NCI-H1930 (cell line): ENCODE measurements around the gene MYDGF.
A peak's percentile ranks its signal among the peaks of the same experiment; 100 is the strongest.

ENCODE experiments used
- DNase-seq, 2 experiments: peaks; one replicate each; lab custom pipeline; 2025; lab: John Stamatoyannopoulos, UW

MYDGF gene

DNA sequence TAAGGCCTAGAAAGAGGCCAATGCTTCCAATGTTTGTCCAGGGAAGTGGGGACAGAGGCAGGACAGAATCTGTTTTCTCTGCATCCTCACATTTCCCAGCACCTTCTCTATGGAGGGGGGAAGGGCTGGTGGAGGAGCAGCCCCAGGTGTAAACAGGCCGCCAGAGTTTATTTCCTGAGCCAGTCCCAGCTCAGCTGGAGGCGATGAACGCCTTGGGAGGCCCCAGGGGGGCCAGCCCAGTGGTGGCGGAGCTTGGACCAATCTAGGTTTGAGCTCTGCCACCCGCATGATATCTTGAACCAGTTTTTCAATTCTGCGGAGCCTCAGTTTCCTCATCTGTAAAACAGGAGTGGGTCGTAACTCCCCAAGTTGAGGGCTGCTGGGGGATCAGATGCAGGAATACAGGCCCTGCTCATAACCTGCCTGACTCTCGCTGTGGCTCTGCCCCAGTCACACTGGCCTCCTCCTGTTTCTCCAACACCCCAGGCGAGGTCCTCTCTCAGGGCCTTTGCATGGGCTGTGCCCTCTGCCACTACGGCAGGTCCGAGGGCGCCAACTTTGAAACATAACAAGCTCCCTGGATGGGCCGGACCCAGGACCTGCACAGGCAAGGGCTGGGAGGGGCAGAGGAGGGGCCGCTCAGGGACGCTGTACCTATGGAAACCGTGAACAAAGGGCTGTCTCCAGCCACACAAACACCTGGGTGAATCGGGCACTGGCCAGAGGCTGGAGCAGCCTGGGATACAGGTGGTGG lies 29.7 kb downstream of the MYDGF start:
- no peak for DNase-seq

DNA sequence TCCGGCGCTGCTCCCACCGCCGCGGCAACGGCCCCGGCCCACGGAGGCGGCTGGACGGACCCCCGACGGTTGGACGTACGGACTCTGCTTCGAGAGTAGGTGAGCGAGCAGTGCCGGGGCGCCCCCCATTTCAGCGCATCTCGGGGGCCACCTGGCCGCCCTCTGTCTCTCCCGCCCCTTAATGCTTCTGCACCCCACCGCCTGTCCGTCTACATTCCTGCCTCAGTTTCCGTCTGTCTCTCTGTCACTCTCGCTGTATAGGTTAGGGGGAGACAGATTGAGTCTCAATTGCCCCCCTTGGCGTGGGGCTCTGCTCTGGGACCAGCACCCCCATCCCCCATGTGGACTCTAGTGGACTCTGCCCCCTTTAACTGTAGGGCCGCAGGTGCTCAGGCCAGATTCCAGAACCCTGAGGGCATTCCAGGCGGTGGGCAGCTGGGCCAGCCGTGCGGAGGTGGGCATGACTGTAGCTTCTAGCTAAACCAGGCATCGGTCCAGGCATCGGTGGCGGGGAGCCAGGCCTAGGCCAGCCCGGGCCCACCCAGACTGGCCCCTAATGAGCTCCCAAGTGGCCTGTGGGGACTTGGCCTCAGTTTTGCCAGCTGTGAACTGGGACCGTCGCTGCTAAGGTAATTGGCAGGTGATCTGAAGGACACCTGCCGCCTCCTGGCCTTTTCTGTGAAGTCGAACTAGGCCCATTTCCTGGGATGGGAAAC lies 30.5 kb downstream of the MYDGF start:
- no peak for DNase-seq

DNA sequence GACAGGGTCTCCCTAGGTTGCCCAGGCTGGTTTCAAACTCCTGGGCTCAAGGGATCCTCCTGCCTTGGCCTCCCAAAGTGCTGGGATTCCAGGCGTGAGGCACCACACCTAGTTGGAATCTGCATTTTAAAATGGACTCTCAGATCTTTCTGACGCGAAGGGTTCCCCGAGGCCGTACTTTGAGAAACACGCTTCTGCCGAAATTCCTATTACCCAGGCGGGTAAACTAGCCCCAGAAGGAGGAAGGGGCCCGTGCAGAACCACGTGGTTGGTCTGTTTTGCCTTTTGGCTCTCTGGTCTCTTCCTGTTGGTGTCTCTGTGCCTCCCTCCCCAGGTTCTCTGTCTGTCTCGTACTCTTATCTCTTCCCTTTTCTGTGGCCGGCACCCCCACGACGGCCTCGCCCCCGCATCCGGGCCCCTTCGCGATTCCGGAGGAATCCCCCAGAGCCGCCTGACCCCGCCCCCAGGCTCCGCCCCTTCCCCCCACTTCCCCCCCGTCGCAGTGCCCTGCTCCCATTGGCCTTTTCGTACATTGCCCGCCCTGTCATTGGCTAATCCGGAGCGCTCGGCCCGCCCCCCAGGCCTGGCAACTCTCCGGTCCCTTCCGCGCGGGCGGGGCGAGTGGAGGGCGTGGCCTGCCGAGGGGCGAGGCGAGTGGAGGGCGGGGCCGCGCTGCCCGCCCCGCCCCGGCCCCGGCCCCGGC lies 31.2 kb downstream of the MYDGF start, which contains the start of gene TNFAIP8L1:
TSS of gene TNFAIP8L1 (plus strand) at position 689 of the 703 bp plus-strand sequence. CDS start 12,354 bp downstream, outside the sequence.
- peak; percentile 84 to 89 for DNase-seq

DNA sequence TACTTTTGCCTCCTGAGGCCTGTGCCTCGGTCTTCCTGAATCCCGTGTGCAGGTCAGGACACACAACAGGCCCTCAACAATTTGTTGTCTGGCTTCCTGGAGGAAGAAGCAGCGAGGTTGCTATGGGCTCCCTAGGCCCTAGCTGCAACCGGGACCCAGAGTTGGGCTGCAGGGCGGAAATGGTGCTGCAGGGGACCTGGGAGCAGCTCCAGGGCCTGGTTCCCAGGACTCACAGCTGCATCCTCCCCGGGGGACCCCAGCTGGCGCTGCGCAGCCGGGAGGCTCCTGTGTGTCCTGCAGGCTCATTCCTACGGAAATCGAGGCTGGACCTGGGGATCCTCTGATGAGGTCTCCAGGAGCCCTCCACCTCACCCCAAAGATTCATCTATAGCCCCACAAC lies 31.8 kb downstream of the MYDGF start:
- no peak for DNase-seq

DNA sequence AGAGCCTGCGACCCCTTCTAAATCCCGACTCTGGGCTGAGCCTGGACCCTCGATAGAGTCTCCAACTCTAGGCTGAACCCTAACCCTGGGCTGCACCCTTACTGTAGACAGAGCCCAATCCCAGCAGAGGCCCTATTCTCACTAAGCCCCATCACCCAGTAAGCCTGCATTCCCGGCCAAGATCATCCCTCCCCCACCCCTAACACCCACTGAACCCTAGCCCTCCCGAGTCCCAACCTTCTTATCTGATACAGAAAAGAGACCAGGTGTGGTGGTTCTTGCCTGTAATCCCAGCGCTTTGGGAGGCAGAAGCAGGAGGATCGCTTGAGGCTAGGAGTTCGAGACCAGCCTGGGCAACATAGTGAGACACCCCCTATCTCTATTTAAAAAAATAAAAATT lies 33.4 kb downstream of the MYDGF start:
- no peak for DNase-seq

DNA sequence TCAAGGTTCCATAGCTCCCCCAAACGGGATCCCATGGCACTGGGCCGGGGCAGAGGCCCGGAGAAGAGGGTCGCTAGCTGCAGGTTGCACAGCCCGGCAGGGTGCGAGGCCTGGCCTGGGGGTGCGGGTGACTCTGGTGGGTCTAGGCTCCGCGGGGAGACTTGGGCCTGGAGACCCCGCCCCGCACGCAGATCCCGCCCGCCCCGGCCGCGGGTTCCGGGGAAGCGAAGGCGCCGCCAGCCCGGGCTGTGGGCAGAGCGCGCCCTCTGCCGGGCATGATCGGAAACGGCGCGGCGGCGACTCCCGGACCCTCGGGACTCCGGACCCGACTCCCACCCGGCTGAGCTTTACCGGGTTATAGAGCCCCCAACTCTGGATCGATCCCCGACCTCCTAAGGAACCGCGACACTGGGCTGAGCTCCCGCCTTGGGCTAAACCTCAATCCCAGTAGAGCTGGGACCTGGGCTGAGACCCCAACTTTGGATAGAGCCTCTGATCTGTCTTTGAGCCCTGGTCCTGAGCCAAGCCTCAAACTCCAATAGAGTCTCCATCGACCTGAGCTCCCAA lies 33.9 kb downstream of the MYDGF start:
- DNase-seq, result peak in 1 of 2 experiments; percentile 41

DNA sequence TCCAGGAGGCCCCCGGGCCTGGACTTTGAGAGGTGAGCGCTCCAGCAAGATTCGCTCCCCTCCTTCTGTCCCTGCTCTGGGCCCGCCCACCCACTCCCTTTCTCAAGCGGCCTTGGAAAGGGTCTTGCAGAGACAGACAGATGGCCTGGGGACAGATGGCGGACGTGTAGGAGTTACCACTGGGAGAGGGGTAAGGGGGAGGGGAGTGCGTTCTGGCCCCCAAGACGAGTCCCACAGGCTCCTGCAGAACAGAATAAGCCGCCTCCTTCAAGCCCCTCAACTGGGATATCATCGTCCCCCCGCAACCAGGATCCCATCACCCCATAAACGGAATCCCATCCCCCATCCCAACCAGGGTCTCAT lies 34.4 kb downstream of the MYDGF start:
- no peak for DNase-seq

DNA sequence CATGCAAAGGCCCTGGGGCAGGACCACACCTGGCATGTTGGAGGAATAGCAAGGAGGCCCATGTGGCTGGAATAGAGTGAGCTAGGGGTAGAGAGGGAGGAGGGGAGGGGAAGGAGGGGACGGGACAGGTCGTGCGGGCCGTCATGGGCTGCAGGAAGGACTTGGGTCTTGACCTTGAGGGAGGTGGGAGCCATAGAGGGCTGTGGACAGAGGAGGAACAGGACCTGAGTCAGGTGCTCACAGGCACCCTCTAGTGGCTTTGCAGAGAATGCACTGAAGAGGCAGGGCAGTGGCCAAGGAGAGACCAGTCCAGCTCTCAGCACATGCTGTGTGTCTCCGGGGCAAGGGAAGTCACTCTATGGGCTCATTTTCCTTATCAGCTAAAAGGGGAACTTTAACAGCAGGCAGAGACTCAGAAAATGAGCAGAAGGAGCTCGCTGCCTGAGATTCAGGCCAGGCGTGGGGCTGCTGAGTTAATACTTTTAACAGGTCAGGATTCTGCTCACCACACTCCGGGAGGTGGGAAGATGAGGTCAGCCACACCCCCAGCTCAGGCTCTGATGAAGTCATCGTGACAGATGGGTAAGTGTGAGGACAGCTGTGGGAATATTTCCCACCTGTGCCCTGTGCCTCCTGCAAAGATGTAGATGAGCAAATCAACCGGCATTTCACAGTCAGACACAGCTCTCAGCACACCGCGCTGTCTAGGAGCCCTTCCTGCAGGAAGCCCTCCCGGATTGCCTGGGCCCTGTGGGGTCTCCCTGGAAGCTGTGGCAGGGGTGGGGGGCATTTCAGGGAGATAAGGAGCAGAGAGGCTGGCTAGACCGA lies 36.8 kb downstream of the MYDGF start:
- peak in 1 of 2 experiments; percentile 21 for DNase-seq

DNA sequence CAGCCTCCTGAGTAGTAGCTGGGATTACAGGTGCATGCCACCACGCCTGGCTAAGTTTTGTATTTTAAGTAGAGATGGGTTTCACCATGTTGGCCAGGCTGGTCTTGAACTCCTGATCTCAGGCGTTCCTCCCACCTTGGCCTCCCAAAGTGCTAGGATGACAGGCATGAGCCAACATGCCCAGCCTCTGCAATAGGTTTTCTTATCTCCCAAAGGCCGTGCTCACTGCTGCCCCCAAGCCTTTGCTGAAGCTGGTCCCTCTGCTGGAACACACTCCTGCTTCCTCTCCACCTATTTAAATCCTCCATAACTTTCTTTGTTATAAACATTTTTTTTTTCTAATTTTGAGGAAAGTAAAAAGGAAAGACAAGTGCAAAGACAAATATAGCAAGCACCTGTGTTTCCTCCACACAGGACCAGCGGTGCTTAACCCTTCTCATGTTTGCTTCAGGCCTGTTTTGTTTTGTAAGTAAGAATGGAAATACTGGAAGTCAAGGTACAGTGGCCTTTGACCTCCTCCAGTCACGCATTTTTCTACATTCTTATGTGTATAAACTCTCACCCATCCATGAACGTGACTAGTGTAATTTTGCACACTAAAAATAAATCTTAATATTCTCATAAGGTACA lies 45.3 kb downstream of the MYDGF start:
- DNase-seq, result no peak

DNA sequence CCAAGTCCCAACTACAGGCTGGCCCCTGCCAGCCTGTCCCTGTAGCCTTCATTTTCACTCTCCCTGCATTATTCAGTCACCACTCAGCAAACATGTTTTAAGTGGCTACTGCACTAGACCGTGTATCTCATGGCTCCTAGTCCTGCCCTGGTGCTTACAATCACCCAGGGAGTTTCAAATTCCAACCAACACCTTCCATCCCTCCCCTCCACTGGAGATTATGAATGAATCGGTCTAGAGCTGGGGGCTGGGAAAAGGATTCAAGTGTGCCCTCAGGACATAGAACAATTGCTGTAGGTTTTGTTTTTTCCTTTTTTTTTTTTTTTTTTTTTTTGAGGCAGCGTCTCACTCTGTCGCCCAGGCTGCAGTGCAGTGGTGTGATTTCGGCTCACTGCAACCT lies 45.8 kb downstream of the MYDGF start:
- DNase-seq, result no peak

DNA sequence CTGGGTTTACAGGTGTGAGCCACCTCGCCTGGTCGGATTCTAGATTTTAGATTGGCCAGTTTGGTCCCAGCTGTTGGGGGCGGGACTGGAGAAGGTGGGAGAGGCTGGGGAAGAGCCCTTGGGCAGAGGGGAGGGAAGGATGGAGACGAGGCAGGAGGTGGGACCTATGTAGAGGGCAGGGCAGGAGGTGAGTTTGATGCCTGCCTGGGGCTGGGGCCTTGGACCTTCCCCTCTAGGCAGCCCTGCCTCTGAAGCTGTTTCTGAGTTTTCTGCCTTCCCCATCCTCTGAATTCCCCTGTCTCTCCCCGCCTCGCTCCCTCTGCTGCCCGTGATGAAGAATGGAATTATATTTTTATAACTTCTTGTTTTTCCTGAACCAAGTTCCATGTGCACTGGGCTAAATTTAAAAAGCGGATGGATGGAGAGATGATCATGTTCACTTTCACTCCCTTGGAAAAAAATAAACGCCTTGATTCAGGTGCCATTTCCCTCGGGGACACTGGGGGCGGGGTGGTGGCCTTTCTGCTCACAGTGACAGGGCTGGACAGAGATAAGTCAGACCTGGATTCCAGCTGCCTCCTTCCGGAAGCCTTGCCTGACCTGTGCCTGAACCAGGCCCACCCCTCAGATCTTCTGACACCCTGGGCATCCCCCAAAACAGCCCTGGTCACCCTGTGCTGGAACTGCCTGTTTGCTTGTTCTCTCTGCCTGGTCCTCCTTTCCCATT lies 47.3 kb downstream of the MYDGF start:
- DNase-seq, result no peak

DNA sequence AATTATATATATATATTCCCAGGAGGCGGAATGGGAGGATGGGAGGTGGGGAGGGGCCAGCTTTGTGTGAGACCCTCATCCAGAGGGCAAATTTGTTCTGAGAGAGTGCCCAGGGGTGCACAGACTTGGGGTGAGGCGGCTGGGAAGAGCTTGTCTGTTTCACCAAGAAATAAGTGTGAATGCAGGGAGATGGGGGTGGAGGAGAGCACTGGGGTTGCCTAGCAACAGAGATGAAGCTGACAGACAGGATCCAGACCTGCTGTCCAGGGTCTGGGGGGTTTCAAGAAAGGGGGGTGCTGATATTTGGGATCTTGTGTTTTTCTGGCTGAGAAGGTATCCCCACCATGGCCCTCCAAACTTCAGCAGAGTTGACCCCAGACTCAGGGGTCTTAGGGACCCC lies 49.5 kb downstream of the MYDGF start:
- no peak for DNase-seq

DNA sequence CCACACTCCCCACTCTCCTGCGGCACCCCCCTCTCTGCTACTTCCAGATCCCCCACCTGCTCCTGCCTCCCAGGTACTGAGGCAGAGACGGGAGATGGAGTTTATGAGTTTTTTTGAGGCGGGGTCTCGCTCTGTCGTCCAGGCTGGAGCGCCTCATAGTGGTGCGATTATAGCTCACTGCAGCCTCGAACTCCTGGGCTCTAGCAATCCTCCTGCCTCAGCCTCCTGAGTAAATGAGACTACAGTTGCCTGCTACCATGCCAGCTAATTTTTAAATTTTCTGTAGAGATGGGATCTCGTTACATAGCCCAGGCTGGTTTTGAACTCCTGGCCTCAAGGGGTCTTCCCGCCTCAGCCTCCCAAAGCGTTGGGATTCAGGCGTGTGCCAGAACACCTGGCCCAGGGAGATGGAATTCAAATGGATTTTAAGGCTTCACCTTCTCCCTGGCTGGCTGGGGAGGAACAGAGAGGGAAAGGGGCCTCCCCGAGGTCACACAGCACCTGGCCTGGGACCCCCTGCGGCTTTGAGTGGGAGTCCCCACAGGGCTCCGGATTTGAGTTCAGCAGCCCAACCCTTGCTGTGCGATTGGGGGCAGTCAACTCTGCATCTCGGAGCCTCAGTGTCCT lies 50.4 kb downstream of the MYDGF start:
- DNase-seq, result no peak

DNA sequence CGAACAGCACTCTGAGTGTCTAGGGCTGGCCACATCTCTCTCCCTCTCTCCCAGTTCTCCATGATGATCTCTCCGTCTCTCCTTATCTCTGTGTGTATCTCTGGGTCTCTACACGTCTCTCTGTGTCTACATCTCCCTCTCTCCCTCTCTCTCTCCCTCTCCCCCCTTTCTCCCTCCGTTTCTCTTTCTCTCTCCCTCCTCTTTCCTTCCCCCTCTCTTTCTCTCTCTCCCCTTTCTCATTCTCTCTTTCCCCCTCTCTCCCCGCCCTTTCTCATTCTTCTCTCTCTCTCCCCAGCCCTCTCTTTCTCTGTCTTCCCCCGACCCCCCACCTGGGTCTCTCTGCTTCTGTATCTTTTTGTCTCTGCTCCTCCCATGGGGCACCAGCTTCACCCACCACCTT lies 52.1 kb downstream of the MYDGF start:
- DNase-seq, result no peak

DNA sequence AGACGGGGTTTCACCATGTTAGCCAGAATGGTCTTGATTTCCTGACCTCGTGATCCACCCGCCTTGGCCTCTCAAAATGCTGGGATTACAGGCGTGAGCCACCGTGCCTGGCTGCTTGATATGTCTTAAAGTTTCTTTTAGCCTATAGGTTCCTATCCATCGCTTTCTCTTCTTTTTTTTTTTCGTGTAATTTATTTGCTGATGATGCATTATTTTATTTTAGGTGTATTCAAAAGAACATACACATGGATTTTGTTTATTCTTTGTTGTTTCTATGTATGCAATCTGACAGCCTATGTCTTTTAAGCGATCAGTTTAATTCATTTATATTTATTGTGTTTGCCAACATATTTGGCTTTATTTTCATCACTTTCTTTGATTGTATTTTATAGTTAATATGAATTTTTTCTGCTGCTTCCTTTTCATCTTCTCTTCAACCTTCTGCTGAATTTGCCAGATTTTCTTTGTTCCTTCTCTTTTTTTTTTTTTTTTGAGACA lies 56.8 kb downstream of the MYDGF start:
- DNase-seq, result no peak

DNA sequence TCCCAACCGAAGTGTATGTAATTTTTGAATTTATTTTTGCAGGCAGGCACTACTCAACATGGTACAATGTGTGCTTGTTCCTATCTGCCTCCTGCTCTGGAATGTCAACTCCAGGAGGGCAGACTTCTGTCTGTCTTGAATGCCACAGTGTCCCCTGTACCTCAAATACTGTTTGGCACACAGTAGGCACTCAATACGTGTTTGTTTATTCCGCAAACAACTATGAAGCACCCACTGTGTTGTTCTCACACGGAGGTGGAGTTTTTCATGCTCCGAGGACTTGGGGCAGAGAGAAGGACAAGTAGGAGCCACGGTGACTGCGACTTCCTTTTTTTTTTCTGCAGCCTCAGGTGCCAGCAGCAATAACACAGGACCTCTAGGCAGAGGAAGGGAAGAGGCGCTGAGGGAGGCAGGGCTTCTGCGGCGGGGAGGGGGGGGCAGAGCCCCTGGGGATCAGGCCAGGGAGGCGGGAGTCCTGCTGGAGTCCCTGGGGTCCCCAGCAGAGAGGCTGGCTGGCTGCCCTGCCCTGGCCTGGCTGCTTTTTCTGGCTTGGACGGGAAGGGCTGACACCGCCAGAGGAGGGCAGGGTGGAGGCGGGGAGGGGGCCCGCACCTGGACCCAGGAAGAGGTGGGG lies 60.1 kb downstream of the MYDGF start:
- DNase-seq, result no peak
